GM23338 (cell line): ENCODE results near the gene UNC5B.

Experiments used
- CREB1 ChIP-seq: fragments of 250-450 bp; sonication (Bioruptor Pico); IDR thresholded peaks from 2 replicates; pipeline ENCODE4 v1.5.0; 2020; ENCODE audit warnings: low read depth, mild to moderate bottlenecking, moderate library complexity
- CTCF ChIP-seq, 2 experiments: fragments of 200-600 bp in 1 of 2; sonication (generic) in 1 of 2; conservative IDR thresholded peaks; 2 replicates each; pipeline versions ENCODE4 v1.5.1 to v1.6.1; 2016 to 2017; ENCODE audit warnings: antibody characterized with exemption in 2 of 2, low read depth in 2 of 2, mild to moderate bottlenecking in 2 of 2, moderate library complexity in 1 of 2
- EZH2 ChIP-seq: fragments of 200-600 bp; sonication (generic); IDR thresholded peaks from one replicate; pipeline ENCODE4 v1.8.0; 2017; ENCODE audit warnings: antibody characterized with exemption, mild to moderate bottlenecking, low read depth; ENCODE audit not compliant: unreplicated experiment
- EZH2phosphoT487 ChIP-seq: fragments of 200-600 bp; sonication (generic); IDR thresholded peaks from one replicate; pipeline ENCODE4 v1.8.1; 2018; ENCODE audit warnings: antibody characterized with exemption; ENCODE audit not compliant: unreplicated experiment
- JUNB ChIP-seq: IDR thresholded peaks from one replicate; pipeline ENCODE4 v1.6.1; 2016; ENCODE audit warnings: antibody characterized with exemption; ENCODE audit not compliant: unreplicated experiment
- POLR2AphosphoS5 ChIP-seq: IDR thresholded peaks from 2 replicates; pipeline ENCODE4 v1.6.1; 2016; ENCODE audit warnings: antibody characterized with exemption, low read depth
- STAT1 ChIP-seq: IDR thresholded peaks from one replicate; pipeline ENCODE4 v1.6.1; 2016; ENCODE audit warnings: antibody characterized with exemption; ENCODE audit not compliant: unreplicated experiment
- ZNF331 ChIP-seq: fragments of 250-450 bp; sonication (Bioruptor Pico); IDR thresholded peaks from 2 replicates; pipeline ENCODE4 v1.5.0; 2020; ENCODE audit warnings: low read depth, mild to moderate bottlenecking, moderate library complexity

- TF ChIP-seq CTCF (conservative IDR thresholded peaks at IDR 0.05; ENCODE audit: low read depth in 2 of 2): no peak
- no peak for TF ChIP-seq EZH2
- TF ChIP-seq STAT1: no peak
- no peak for TF ChIP-seq JUNB
- TF ChIP-seq CREB1: no peak
- TF ChIP-seq POLR2AphosphoS5: no peak
- TF ChIP-seq EZH2phosphoT487: no peak
- no peak for TF ChIP-seq ZNF331 (CRISPR knock-in tag)
Observed at GRCh38 chr10:71331736-71332135, 119.4 kb downstream of the UNC5B start.
